Stimulated activated CD8-positive, alpha-beta memory T cell treated with anti-CD3 and anti-CD28 coated beads, Interleukin-4, amount 100 ng/mL, for 48 hours (primary cell): ENCODE measurements around the gene SMAGP.
"Not testable (repeated sequence)": the region's sequence is repeated elsewhere in the genome, so short reads cannot be mapped to it uniquely, and the experiment has no call there.

Experiments
- DNase-seq: peaks from one replicate; pipeline ENCODE4 v3.0.0-alpha.2; 2020

The SMAGP gene

GRCh38 chr12:51263341-51263740 lies 6.9 kb downstream of the SMAGP start:
- no peak for DNase-seq

- peak; percentile 61 for DNase-seq
Observed at GRCh38 chr12:51262758-51263177, 7.4 kb downstream of the SMAGP start.

- not testable (repeated sequence) for DNase-seq
Observed at GRCh38 chr12:51259600-51259999, 10.6 kb downstream of the SMAGP start.

- DNase-seq, result no peak
Observed at GRCh38 chr12:51254536-51254935, 15.7 kb downstream of the SMAGP start.

GRCh38 chr12:51253276-51253675 lies 16.9 kb downstream of the SMAGP start:
- DNase-seq, result no peak

- DNase-seq, result no peak
Observed at GRCh38 chr12:51247523-51248206, 22.6 kb downstream of the SMAGP start.

- peak; percentile 48 for DNase-seq
Observed at GRCh38 chr12:51246254-51246853, 23.9 kb downstream of the SMAGP start.

GRCh38 chr12:51245476-51246253 lies 24.6 kb downstream of the SMAGP start:
- DNase-seq, result no peak

- no peak for DNase-seq
Observed at GRCh38 chr12:51244269-51244668, 25.9 kb downstream of the SMAGP start.

- DNase-seq, result no peak
Observed at GRCh38 chr12:51242876-51243275, 27.3 kb downstream of the SMAGP start.

- DNase-seq, result no peak
Observed at GRCh38 chr12:51242120-51242519, 28.1 kb downstream of the SMAGP start.

GRCh38 chr12:51240971-51241370 lies 29.2 kb downstream of the SMAGP start:
- DNase-seq, result no peak

- DNase-seq, result peak; percentile 98
Observed at GRCh38 chr12:51238510-51239334, 31.5 kb downstream of the SMAGP start, which contains the start of gene DAZAP2. TSS of gene DAZAP2 (plus strand) at chr12:51238826. CDS start at chr12:51238908, 82 bp downstream.

- DNase-seq, result no peak
Observed at GRCh38 chr12:51238037-51238509, 32.1 kb downstream of the SMAGP start.

GRCh38 chr12:51234530-51234929 lies 35.7 kb downstream of the SMAGP start:
- no peak for DNase-seq

- DNase-seq, result no peak
Observed at GRCh38 chr12:51232642-51233041, 37.6 kb downstream of the SMAGP start.

GRCh38 chr12:51229116-51229809 lies 41.0 kb downstream of the SMAGP start:
- DNase-seq, result no peak

GRCh38 chr12:51227962-51228361 lies 42.3 kb downstream of the SMAGP start:
- no peak for DNase-seq

- not testable (repeated sequence) for DNase-seq
Observed at GRCh38 chr12:51227112-51227511, 43.1 kb downstream of the SMAGP start.

GRCh38 chr12:51225771-51226170 lies 44.4 kb downstream of the SMAGP start:
- no peak for DNase-seq

- no peak for DNase-seq
Observed at GRCh38 chr12:51225234-51225633, 45.0 kb downstream of the SMAGP start.

GRCh38 chr12:51224625-51225024 lies 45.6 kb downstream of the SMAGP start:
- no peak for DNase-seq
